NCI-H1417 treated with DMSO at 0.1 percent for 48 hours (cell line): ENCODE data around the gene PADI2.
"Not testable (repeated sequence)": the region's sequence is repeated elsewhere in the genome, so short reads cannot be mapped to it uniquely, and the experiment has no call there.

ENCODE experiments used
- DNase-seq: peaks from one replicate; lab custom pipeline; 2025; lab: John Stamatoyannopoulos, UW

PADI2 gene

DNA sequence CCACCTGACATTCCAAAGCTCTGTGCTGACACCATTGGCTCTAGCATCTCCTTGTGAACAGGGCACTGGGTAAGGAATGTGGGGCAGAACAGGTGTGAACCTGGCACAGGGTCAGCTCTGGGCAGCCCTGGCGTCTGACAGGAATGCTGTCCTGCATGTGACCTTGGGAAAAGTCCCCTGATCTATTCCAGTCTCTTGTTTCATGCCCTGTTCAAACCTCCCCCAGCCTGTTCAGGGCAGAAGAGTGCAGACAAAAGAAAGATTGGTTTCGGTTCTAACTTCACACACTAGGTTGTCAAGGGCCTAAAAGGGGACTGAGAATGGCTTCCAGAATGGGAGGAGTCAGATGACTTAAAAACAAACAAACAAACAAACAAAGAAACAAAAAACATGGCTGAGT is 37.8 kb downstream of the PADI2 start:
- no peak for DNase-seq

DNA sequence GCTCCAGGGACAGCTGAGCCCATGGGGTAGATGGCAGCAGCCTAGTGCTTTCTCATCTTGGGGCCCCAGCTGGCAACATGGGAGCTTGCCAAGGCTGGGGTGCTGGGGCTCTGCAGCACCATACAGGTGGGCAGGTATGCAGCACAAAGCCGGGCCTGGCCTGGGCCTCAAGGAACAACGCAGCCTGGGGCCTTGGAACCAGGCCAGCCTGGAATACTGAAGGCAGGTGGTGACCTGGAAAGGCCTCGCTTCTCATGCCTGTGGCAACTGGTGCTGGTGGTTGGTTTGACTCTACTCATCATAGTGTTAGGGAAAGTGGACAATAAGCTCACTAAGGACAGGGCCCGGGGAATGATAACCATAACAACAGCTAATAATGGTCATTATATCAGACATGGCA is 38.4 kb downstream of the PADI2 start:
- DNase-seq, result no peak

DNA sequence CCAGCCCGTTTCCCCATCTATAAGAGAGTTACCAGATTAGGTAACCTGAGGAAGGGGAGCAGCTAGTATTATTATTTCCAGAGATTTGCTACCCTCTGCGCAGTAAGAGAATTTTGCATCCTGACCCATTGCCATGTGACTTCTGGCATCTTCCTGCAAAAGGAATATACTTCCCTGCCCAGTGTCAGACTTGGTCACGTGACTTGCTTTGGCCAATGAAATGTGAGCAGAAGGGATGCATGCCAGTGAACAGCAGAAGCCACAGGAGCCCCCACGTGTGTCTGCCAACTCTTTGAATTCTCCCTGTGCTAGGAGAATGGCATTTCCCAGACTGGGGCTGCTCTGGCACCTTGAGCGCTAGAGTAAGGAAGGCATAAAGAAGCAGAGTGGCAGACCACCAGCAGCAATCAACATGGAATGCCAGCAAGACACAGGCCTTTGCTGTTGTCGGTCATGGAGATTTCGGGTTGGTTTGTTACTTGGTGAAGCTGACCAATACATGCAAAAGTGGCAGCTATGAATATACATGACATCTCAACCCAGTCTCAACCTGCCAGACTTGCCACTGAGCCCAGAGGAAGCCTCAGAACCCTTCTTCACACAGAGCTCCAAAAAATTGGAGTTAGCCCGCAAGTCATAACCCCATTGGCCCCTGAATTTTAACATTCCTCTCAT is 39.0 kb downstream of the PADI2 start:
- DNase-seq, result no peak

DNA sequence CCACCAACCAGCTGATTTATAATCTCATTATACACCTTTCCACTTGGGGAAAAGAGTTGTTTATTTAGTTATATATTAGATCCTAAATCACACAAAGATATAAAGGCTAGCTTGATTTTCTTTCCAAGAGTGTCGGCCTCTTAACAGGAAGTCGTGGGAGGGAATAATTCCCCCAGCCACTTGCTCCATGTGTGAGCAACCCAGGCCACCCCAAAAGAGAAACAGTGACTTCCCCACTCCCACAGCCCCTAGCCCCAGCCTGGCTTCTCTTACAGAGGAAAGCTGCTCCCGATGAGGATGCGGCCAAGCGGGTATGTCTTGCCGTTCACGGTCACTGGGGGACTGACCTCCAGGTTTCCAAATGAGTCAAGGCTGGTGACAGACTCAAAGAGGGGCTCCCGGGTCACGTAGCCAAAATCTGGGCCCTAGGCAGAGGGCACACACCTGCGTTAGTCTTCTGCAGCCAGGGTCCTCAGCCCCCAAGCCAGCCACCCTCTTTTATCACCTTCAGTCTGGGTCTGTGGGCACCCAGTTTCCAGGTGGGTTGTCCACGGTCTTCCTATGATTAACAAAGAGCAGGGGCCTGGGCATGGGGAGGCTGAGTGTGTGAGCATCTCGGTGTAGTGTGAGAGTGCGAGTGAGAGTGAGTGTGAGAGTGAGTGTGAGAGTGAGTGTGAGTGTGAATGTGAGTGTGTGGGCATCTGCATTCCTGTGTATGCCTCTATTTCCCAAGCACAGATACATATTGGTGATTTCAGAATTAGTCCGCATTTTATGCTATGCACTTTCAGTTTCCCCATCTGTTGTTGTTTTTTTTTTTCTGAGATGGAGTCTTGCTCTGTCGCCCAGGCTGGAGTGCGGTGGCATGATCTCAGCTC is 40.0 kb downstream of the PADI2 start:
- no peak for DNase-seq

DNA sequence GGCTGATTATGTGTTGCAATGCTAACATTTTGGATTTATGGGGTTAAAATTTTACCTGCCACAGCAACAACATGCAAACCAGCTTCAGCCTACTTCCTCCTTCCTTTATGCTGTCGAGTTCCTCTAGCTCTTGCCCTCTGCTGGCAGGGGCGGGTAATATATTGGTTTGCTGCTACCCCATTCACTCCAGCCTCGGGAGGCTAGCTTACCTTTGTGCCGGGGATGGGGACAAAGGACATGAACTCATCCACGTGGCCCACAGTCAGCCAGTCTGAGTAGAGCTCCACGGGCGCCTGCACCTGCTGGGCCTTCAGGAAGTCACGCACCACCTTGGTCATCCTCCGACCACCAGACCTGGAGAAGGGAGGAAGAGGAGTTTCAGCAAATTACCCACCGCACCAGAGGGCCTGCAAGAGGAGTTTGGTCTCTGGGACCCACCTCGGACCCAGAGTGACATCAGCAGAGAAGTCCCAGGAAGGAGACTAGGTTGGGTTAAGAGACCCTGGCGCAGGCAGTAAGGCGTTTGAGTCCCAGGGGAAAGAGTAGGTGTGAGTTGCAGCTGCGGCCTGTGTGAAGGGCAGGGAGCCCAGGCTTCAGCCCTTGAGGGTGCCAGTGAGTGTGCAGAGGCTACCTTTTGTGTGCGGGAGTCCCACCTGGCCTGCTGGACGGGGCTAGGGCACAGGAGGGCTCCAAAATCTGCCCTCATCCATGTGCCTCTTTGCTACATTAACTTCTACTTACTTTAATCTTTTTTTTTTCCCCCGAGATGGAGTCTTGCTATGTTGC is 43.6 kb downstream of the PADI2 start:
- no peak for DNase-seq

DNA sequence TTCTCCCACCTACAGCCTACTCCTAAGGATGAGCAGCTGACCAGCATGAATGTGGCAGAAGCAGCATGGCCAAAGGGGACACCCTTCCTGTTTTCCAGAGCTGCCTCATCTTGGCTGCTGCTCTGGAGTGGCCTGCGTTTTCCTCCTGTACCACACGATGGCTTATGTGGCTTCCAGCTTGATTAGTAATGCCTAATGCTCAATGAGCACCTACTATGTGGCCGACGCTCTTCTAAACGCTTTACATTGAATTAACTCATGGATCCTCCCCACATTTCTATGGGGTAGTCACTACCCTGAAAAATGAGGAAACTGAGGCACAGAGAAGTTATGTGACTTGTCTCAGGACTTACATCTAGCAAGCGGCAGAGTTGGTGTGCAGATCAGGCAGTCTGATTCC is 47.5 kb downstream of the PADI2 start:
- no peak for DNase-seq

DNA sequence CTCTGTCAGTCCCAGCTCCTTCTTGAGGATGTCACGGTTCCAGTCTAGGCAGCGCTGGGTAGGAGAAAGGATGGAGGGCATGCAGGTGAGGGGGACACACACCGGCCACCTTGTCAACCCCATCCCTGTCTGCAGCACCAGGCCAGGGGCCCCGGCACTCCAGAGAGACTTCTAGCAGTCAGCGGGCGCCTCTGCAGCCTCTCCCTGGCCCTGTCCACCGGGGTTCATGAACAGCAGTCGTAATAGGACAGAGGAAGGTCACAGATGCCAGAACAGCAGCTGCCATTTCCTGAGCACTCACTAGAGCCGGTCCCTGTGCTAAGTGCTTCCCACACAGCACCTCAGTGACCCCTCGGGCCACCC is 49.1 kb downstream of the PADI2 start:
- DNase-seq, result no peak

DNA sequence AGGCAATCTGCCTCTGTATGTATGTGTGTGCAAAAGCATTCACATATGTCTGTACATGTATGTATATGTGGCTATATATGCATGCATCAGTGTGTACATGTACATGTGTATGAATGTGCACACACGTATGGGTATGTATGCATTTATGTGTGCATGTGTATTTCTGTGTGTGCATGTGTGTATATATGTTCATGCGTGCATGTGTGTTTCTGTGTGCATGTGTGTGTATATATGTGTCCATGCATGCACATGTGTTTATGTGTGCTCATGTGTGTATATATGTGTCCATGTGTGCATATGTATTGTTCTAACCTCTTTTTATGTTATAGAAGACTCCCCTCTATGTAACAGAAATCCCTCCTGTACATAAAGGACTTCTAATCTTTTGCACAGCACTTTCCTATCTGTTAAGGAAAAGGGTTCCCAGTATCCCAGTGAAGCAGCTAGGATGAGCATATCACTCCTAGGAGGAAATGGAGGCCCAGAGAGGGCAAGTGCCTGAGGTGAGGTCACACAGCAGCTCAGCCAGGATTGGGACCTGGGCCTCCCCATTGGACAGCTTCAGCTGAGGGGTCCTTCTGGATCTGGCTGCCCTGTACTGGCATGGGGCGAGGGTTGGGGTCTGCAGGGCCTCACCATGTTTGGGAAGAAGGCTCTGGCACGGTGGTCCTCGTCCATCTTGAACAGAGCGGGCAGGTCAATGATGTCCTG is 49.6 kb downstream of the PADI2 start:
- no peak for DNase-seq

DNA sequence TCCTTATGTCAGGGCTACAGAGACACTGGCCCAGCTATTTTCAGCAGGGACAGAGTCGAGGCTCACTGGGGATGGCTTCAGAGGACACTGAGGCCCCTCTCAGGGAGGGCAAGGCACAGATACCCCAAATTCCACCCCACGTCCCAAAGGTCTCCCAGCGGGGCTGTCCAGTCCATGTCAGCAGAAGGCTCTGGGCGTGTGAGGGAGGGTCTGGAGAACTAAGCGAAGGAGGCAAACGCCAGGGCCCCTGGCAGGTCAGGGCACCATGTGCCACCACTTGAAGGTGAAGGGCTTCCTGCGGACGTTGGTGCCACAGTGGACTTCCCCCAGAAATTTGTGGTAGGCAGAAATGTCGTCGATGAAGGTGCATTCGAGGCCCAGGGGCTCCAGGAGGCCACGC is 50.5 kb downstream of the PADI2 start:
- no peak for DNase-seq

DNA sequence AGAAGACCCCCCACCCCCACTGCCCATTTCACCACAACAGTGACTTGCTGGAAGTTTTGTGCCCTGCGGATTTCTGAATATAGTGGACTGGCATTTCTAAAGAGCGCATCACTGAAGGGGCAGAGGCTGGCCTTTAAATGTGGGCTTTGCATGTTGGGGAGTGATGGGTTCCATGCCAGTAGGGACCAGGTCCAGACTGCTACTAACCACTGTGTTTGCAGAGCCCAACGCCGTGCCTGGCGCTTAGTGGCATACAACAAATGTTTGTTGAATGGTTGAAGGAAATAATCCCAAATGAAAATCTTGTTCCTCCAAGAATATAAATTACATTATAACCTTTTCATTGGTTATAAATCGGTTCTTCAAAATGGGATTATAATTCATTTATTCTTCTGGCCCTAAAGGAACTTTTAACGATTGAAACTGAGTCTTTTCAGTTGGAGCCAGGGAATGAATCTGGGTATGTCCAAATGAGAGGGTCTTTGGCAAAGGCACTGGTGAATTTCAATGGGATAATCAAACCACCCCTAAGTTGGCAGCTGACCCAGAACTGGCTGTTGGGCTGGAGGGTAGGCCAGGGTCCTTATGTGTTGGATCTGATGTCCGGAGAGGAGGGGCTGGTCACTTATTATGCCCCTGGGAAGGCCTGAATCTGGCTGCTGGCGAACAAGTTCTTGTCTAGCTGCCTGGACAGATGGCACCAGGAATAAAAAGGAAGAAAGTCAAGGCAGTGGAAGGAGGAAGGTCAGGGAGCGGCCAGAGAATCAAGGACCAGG is 51.6 kb downstream of the PADI2 start:
- DNase-seq, result no peak

DNA sequence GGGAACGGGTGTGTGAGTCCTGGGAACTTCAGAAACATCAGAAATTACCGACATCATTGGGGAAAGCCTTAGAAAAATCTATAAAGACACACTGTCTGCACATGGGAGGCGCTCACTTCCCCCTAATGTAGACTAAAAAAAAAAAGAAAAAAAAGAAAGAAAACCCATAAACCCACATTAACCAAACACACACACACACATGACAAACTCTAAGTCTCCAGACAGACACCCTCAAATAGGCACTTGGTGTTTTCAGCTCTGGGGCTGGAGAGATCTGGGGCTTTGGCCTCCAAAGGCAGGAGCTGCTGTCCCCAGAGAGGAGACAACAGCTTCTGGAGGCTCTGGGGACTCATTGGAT is 52.2 kb downstream of the PADI2 start:
- no peak for DNase-seq

DNA sequence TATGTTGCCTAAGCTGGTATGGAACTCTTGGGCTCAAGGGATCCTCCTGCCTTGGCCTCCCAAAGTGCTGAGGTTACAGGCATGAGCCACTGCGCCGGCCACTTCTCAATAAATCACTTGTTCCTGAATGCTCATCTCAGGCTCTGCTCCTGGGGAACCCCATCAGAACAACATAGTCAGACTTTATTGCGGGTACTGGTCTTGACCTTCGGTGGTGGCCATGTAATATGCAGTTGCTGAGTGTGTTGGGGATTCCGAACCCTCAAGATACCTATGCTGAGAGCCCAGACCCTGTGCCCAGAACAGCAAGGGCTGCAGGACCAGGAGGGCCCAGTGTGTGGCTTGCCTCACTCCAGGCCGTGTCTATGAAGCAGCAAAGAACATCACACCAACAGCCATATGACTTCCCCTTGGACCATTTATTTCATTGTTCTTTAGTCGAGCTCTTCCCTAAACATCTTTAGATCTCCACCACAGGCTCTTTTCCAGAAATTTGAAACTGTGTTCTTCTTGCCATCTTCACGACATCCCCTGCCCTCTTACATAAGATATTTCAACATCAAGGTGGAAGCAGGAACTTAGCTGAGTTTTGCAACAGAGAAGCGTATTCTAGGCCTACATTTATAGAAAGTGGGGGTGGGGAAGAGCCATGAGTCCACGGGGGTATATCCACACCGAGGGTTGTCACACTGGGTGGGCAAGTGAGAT is 52.7 kb downstream of the PADI2 start:
- DNase-seq, result no peak

DNA sequence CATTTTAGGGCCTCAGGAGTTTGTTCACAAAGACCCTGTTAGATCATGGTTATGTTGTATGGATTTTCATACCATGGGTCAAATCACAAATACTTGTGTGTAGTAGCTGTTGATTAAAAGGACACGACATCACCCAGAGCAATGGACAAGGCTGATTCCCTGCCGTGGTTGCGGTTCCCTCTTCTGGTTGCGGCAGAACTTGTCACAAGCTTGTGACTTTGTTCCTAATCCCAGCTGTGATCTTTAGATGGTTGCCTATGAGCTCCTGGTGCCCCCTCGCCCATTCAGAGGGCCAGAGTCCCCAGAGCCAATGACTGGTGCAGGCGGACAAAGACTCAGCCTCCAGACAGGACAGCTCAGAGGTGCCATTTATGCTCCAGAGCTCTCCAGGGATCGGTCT is 53.6 kb downstream of the PADI2 start:
- DNase-seq, result no peak

DNA sequence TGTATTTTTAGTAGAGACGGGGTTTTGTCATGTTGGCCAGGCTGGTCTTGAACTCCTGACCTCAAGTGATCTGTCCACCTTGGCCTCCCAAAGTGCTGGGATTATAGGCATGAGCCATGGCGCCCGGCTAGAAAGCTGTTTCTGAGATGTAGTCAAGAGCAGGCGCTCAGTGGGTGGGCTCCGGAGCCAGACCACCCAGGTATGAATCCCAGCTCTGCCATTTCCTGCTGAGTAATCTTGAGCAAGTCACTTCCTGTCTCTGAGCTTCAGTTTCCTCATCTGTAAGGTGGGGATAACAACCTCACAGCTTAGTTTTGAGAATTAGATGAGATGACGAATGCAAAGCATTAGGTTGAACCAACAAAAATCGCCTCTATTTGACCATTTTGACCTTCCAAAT is 56.5 kb downstream of the PADI2 start:
- not testable (repeated sequence) for DNase-seq

DNA sequence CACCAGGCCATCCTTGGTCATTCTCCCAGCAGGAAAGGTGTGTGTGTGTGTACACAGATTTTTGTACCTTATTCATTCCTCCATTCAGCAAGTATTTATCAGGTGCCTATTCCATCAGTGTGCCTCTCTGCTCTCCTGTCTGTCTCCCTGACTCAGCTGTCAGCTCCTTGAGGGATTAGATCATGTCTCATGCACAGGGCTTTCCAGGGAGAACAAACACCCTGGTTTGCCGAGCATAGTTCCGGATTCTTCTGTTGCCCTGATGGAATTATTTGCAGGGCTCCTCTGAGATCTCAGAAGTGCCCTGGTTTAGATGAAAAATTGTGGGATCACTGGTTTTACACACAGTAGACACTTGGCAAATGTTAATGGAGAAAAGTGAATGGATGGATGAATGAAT is 57.4 kb downstream of the PADI2 start:
- no peak for DNase-seq

DNA sequence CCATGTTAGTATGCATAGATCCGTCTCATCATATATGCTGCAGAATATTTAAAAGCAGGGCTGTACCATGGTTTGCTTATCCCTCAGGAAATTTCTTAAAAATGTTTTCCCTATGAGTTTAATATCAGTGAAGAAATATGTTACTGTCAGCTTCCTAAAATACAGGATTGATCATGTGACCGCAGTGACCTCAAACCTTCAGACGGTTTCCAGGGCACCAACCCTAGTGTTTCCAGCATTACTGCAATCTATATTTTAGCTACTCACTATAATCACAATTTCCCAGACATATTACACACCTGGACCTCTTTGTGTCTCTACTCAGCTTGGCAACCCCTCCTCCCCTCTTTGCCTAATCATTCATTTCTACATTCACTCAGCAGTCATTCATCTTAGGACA is 57.8 kb downstream of the PADI2 start:
- DNase-seq, result no peak

DNA sequence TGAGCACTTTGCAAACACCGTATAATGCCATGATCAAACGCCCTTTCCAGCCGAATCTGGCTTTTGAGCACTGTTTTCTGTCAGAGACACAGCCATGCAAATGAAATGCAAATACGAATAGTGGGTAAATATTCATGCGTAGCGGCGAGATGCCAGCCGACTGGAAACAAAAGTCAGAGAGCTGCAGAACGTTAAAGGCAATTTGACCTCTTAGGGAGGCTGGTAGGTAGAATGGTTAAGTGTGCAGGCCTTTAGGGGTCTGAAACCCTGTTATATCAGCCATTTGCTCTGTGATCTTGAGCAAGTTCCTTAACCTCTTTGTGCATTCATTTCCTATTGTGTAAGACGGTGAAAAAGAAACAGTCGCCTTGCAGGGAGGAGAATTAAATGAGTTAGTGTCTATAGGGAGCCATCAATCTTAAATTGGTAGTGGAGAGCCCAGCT is 58.9 kb downstream of the PADI2 start:
- no peak for DNase-seq

DNA sequence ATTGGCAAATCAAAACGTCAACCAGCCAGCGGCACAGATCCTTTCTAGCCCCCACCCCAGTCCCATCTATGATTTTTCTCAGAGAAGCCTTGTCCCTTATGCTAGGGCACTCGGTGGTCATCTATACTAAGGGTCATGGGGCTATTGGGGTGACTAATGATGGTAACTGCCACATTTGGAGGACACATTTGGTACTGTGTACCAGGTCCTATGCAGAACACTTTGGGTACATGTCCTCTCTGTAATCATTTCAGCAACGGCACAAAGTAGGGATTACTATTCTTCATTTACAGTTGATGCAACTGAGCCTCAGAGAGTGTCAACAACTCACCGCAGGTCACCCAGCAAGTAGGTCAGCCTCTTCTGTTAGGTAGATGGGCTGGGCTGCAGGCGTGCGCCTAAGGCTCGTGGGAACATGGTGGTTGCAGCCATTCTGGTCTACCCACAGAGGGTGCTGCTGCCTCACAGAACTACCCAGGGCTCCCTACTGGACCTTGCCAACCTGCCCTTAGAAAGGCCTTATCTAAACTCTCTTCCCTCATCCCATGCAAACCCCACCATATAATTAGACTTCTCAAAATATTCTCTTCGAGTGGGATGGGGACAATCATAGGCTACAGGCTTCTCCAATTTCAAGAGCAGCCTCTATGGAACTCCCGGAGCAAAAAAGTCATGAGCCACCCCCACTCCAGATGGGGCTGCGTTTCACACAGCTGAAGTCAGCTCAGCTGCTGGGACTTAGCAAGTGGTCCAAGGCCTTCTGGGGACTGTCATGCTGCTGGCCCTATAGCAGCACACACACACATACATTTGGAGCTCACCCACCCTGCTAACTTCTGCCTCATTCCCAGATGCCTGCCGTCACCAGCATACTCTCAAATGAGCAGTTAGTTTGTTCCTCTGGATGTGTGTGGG is 59.6 kb downstream of the PADI2 start:
- DNase-seq, result no peak

DNA sequence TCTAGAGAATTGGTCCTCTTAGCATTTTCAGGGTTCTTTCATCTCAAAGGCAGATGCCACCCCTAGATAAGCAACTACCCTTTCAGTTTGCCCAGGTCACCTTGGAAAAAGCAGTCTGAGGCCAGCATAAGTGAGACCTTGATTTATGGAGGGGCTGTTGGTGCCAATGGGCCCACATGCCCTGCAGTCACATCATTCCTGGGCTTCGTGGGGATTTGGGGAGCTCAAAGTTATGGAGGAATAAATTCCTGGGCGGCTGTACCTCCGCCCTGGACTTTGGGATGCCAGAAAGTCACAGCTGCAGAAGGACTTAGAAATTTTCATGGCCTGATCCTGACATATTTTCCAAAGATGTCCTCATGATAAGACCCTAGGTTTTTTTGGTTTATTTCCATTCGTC is 62.7 kb downstream of the PADI2 start:
- no peak for DNase-seq

DNA sequence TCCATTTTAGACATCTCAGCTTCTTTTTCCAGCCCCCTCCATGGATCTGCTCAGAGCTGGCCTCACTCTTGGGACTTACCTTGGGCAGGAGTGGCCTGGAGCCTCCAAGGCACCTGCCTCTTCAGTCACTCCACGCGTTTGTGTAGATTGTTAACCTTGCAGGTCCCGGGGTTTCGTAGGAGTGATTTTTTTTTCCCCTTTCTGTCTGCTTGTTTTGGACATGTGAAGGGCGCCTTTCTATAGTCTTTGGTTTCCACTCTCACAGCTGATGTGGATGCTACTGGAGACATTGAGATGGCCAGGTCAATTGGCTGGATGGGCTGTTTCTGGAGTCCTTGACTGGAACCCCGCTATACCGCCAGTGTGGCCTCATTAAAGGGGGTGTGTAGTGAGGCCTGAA is 63.5 kb downstream of the PADI2 start:
- no peak for DNase-seq
